Ovary (tissue), 9 donors: ENCODE data around the gene PELO. TPM values are rescaled to one million over a fixed set of nuclear protein-coding genes. Genes with fewer than 3 reads are reported as not detected.

ENCODE experiments used
- DNase-seq, 5 donors: peaks; one replicate each; pipeline ENCODE4 v3.0.0-alpha.2; 2019 to 2020
- H3K27ac ChIP-seq, 2 donors: fragments of 200-600 bp; one replicate each; pipeline versions ENCODE4 v1.5.1 to v1.8.0; 2019 to 2022
- H3K27me3 ChIP-seq: fragments of 200-600 bp; one replicate; pipeline ENCODE4 v1.8.0; 2022
- H3K36me3 ChIP-seq: fragments of 200-600 bp; sonication (generic); one replicate; pipeline ENCODE4 v1.5.1; 2019
- H3K4me1 ChIP-seq: one replicate; pipeline ENCODE4 v1.8.1; 2013; ENCODE audit warnings: mild to moderate bottlenecking, moderate library complexity; ENCODE audit not compliant: insufficient read depth
- H3K4me3 ChIP-seq: fragments of 200-600 bp; sonication (generic); one replicate; pipeline ENCODE4 v1.5.1; 2017
- H3K9me3 ChIP-seq, 2 donors: fragments of 200-600 bp in 1 of 2; sonication (generic) in 1 of 2; one replicate each; pipeline versions ENCODE4 v1.5.1 to v1.8.1; 2013 to 2019; ENCODE audit warnings: mild to moderate bottlenecking in 1 of 2, moderate library complexity in 1 of 2
- CTCF ChIP-seq, 3 donors: fragments of 450-650 bp in 2 of 3; fragments of 200-600 bp in 1 of 3; IDR thresholded peaks; one replicate each; pipeline versions ENCODE4 v1.5.1 to v1.8.0; 2016 to 2022; ENCODE audit warnings: antibody characterized with exemption in 3 of 3, mild to moderate bottlenecking in 1 of 3
- EP300 ChIP-seq: sonication (generic); formaldehyde crosslinking; IDR thresholded peaks from one replicate; pipeline ENCODE4 v1.6.1; 2017; ENCODE audit warnings: antibody characterized with exemption
- POLR2A ChIP-seq: fragments of 450-650 bp; IDR thresholded peaks from one replicate; pipeline ENCODE4 v1.6.1; 2017; ENCODE audit warnings: antibody characterized with exemption, mild to moderate bottlenecking, moderate library complexity
- WGBS, 3 donors: extraction: QIAGEN DNeasy Blood & Tissue Kit in 1 of 3; methylation state at CpG; one replicate each; pipeline versions ENCODE4 v1.1.5 to v1.1.7; 2013 to 2017; 5-methylcytosine and 5-hydroxymethylcytosine counted together
- intact Hi-C, 4 donors: fragments of 100-400 bp; cut with DNase I; formaldehyde crosslinking; loops; one replicate each; pipeline versions ENCODE4 v1.11.0 to v1.15.1; 2022 to 2023
- polyA plus RNA-seq, 2 donors: library from polyadenylated mRNA; stranded (reverse); fragments of 200-250 nt in 1 of 2; fragments of 350-450 nt in 1 of 2; fragmentation: Illumina TruSeq in 1 of 2; extraction: RNeasy Lipid Tissue Mini Kit (QIAGEN cat#74804) in 1 of 2; gene quantifications; one replicate each; pipeline ENCODE4 v1.2.3, GENCODE V29; 2013 to 2014
- total RNA-seq, 7 donors: library from RNA; depleted of rRNA in 2 of 7; stranded (reverse); fragments of >200 nt in 2 of 7; fragmentation: NEBNext Ultra II Directional in 3 of 7; extraction: Animal tissue kit (Norgen Biotek cat#: 25700) in 3 of 7; gene quantifications; one replicate each; pipeline versions ENCODE4 v1.1.0 to v1.2.4, GENCODE V29; 2016 to 2023
- donor health status: DM: no; HTN: no; CAD: no; lungs with moderate emphysema.
- donor health status: DM: no; HTN: no; CAD: no.
- donor health status: Bipolar disorder and iron deficiency.
- donor health status: DM: yes; HTN: yes; CAD: no.
- donor health status: DM: no; HTN: no; CAD: no.
- donor health status: DM: yes; HTN: yes; CAD: no.

The PELO gene
- total and polyA plus RNA-seq, 9 donors: 6.3 to 19.0 (median 11.8) TPM

DNA sequence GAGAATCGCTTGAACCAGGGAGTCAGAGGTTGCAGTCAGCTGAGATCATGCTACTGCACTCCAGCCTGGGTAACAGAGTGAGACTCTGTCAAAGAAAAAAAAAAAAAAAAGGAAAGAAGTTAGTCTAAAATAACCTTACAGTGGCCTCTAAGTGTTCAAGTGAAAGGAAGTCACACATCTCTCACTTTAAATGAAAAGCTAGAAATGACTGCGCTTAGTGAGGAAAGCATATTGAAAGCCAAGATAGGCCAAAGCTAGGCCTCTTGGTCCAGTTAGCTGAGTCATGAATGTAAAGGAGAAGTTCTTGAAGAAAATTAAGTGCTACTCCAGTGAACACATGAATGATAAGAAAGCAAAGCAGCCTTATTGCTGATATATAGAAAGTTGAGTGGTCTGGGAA, 38.1 kb downstream of the PELO start:
- Histone ChIP-seq H3K4me3 (no peak overlapping the region), H3K36me3 (no peaks in the 10 kb centered on the region), H3K9me3 (no peaks in the 10 kb centered on the region), H3K4me1 (peaks cover 3% of the 10 kb centered on the region), H3K27me3 (no peaks in the 10 kb centered on the region), H3K27ac (no peak overlapping the region)
- no peak for DNase-seq
- WGBS, 3 donors: 95 to 99% (median 96%) methylated on average over 2 of the region's 2 CpGs
- TF ChIP-seq EP300 (no peak), CTCF (IDR thresholded peaks at IDR 0.05) (no peak), POLR2A (no peak)
- intact Hi-C loops: no loop called here

GRCh38 chr5:52827815-52828214, 40.1 kb downstream of the PELO start:
- H3K4me1 ChIP-seq: no peaks in the 10 kb centered on the region
- H3K27ac ChIP-seq: no peak overlapping the region
- intact Hi-C loops: no loop called here

GRCh38 chr5:52829664-52830063, 41.9 kb downstream of the PELO start:
- H3K4me3 ChIP-seq: no peak overlapping the region
- TF ChIP-seq EP300 (no peak), CTCF (IDR thresholded peaks at IDR 0.05) (no peak)
- no peaks in the 10 kb centered on the region for H3K27me3 ChIP-seq
- H3K4me1 ChIP-seq: no peaks in the 10 kb centered on the region
- H3K9me3 ChIP-seq: no peaks in the 10 kb centered on the region
- intact Hi-C loops: no loop called here
- no peak overlapping the region for H3K27ac ChIP-seq
- H3K36me3 ChIP-seq: no peaks in the 10 kb centered on the region
- no peak for DNase-seq

More at GRCh38 chr5:52827815-52828214, 40.1 kb downstream of the PELO start:
- no peak for DNase-seq
- Histone ChIP-seq H3K27me3 (no peaks in the 10 kb centered on the region), H3K9me3 (no peaks in the 10 kb centered on the region), H3K36me3 (no peaks in the 10 kb centered on the region), H3K4me3 (no peak overlapping the region)
- 96 to 100% (median 97%) methylated on average over 1 of the region's 1 CpG for WGBS, 3 donors
- TF ChIP-seq CTCF (IDR thresholded peaks at IDR 0.05) (no peak), EP300 (no peak), POLR2A (no peak)

- H3K4me1 ChIP-seq: no peaks in the 10 kb centered on the region
- no peaks in the 10 kb centered on the region for H3K9me3 ChIP-seq
- intact Hi-C loops: no loop called here
- H3K27me3 ChIP-seq: no peaks in the 10 kb centered on the region
- no peaks in the 10 kb centered on the region for H3K36me3 ChIP-seq
- DNase-seq: no peak
- TF ChIP-seq CTCF (IDR thresholded peaks at IDR 0.05) (no peak), POLR2A (no peak), EP300 (no peak)
- no peak overlapping the region for H3K27ac ChIP-seq
- H3K4me3 ChIP-seq: no peak overlapping the region
- 78 to 94% (median 94%) methylated on average over 2 of the region's 2 CpGs for WGBS, 3 donors
These were observed 42.9 kb downstream of the PELO start for GRCh38 chr5:52830650-52831049.
